ENCODE measurements around the gene CYP2A6.

CYP2A6 gene

GRCh38 chr19:40801426-40802299, 48.6 kb downstream of the CYP2A6 start:
- DNase-seq, result no peak

- no peak for DNase-seq
These were observed 49.3 kb downstream of the CYP2A6 start for GRCh38 chr19:40800997-40801377.

DNA sequence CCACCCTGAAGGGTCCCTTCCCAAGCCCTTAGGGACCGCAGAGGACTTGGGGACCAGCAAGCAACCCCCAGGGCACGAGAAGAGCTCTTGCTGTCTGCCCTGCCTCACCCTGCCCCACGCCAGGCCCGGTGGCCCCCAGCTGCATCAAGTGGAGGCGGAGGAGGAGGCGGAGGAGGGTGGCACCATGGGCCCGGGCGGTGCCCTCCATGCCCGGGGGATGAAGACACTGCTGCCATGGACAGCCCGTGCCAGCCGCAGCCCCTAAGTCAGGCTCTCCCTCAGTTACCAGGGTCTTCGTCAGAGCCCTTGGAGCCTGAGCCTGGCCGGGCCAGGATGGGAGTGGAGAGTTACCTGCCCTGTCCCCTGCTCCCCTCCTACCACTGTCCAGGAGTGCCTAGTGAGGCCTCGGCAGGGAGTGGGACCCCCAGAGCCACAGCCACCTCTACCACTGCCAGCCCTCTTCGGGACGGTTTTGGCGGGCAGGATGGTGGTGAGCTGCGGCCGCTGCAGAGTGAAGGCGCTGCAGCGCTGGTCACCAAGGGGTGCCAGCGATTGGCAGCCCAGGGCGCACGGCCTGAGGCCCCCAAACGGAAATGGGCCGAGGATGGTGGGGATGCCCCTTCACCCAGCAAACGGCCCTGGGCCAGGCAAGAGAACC, 49.8 kb downstream of the CYP2A6 start:
- no peak for DNase-seq

GRCh38 chr19:40799558-40800338, 50.5 kb downstream of the CYP2A6 start:
- peak; percentile 38 for DNase-seq

DNA sequence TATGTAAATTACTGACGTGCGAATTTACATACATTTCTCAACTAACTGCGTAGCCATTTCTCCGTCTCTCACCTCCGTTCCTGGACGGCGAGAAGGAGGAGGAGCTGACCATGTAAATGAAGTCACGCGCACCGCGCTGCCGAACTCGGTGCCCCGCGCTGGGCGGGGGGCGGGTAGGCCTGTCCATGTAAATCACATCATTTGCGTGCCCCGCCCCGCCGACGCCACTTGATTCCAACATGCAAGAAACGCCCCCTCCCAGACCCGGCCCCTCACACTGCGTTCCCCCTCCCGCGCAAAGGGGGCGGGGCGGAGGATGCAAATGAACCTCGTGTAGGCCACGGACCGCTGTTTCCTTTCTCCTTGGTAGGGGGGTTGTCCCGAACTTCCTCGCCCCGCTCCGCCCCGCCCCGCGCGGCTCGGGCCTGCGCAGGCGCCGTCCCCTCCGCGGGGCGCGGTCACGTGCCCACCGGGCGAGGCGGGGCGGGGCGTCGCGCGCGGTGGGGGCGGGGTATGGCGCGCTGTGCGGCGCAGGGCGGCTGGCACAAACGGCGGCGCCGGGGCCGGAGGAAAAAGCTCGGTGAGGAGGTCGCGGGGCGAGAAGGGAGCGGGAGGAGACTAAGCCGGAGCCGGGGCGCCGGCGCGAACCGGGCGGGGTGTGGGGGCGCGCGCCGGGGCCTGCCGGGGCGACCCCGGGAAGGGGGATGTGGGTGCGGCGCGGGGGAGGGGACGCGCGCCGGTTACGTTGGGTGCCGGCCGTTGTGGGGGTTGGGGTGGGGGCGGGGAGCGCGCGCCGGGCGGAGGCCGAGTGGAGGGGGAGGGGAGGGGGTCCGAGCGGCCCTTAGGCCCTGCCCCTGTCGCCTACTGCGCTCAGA, 51.3 kb downstream of the CYP2A6 start, which contains the start of gene EGLN2:
EGLN2 (plus strand) TSS at position 509 of the 875 bp plus-strand sequence. CDS start 1,382 bp downstream, outside the sequence.
- peak; percentile 100 for DNase-seq

DNA sequence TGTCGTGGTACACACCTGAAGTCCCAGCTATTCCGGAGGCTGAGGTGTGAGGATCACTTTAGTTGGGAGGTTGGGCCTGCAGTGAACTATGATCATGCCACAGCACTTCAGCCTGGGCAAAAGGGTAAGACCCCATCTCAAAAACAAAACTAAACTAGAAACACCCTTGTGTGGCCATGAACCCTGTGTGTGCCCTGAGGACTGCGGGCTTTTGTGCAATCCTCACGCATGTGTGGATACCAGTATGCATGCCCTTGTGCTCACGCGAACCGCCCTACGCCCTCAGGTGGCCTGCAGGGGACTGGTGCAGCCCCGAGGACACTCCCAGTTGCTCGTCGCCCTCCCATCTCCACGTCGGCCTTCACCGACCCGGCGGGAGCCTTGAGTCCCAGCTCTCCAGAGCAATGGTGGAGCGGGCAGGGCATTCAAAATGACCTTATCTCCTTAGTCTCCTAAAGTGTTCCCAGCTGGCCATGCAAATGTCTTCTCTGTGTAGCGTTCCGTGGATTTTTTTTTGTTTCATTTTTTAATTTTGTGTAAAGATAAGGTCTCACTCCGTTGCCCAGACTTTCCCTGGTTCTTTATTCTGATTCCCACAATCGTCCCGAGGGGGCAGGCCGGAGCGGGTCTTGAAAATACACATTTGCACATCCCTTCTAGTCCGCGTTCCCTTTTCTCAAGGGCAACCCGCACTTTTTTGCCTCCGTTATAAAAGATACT, 52.1 kb downstream of the CYP2A6 start:
- DNase-seq, result peak; percentile 61

DNA sequence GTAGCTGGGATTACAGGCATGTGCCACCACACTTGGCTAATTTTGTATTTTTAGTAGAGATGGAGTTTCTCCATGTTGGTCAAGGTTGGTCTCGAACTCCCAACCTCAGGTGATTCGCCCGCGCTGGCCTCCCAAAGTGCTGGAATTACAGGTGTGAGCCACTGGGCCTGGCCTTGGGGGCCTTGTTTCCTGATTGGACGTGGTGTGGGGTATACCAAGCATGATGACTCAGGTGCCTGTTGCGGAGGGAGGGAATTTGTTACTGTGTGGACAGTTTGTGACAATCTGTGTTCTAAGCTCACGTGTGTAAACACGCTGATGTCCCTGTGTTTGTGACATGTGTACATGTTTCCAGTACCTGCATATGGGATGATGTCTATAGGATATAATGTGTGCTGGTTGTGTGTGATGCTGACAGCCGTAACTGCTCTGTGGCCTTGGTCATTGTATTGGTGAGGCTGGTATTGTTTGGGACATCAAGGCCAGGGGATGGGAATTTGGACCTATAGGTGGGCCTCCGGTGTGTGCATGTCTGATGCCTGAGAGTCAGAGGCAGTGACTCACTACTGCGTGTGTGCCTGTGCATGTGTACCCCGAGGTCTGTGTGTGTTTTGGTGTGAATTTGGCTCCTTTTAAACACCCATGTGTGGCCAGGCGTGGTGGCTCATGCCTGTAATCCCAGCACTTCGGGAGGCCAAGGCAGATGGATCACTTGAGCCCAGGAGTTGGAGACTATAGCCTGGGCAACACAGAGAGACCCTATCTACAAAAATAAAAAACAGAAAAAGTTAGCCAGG, 52.9 kb downstream of the CYP2A6 start:
- DNase-seq, result no peak

Measured in fibroblast of skin of back (primary cell).